WERI-Rb-1 (cell line): ENCODE data around the gene CDIP1.

Experiments
- DNase-seq: peaks from one replicate; pipeline ENCODE4 v3.0.0-alpha.2; 2020
- H3K27ac ChIP-seq: fragments of 250-450 bp; sonication (Bioruptor Pico); 2 replicates; pipeline ENCODE4 v1.5.1; 2020; ENCODE audit warnings: mild to moderate bottlenecking, moderate library complexity
- H3K27me3 ChIP-seq: fragments of 250-450 bp; sonication (Bioruptor Pico); 2 replicates; pipeline ENCODE4 v1.5.1; 2021; ENCODE audit warnings: mild to moderate bottlenecking, low read depth, moderate library complexity; ENCODE audit not compliant: insufficient read depth, severe bottlenecking
- H3K36me3 ChIP-seq: fragments of 250-450 bp; sonication (Bioruptor Pico); 2 replicates; pipeline ENCODE4 v1.5.1; 2020; ENCODE audit warnings: mild to moderate bottlenecking, moderate library complexity
- H3K4me3 ChIP-seq: 2 replicates; pipeline ENCODE4 v1.5.1; 2011; ENCODE audit warnings: low read depth, mild to moderate bottlenecking, control low read depth, low read length
- H3K9me3 ChIP-seq: fragments of 250-450 bp; sonication (Bioruptor Pico); 2 replicates; pipeline ENCODE4 v1.5.1; 2021; ENCODE audit warnings: mild to moderate bottlenecking, moderate library complexity; ENCODE audit not compliant: severe bottlenecking
- CTCF ChIP-seq: IDR thresholded peaks from 2 replicates; pipeline ENCODE4 v1.5.1; 2011; ENCODE audit warnings: low read depth, mild to moderate bottlenecking, control low read depth, inconsistent platforms, low read length

The CDIP1 gene

DNA sequence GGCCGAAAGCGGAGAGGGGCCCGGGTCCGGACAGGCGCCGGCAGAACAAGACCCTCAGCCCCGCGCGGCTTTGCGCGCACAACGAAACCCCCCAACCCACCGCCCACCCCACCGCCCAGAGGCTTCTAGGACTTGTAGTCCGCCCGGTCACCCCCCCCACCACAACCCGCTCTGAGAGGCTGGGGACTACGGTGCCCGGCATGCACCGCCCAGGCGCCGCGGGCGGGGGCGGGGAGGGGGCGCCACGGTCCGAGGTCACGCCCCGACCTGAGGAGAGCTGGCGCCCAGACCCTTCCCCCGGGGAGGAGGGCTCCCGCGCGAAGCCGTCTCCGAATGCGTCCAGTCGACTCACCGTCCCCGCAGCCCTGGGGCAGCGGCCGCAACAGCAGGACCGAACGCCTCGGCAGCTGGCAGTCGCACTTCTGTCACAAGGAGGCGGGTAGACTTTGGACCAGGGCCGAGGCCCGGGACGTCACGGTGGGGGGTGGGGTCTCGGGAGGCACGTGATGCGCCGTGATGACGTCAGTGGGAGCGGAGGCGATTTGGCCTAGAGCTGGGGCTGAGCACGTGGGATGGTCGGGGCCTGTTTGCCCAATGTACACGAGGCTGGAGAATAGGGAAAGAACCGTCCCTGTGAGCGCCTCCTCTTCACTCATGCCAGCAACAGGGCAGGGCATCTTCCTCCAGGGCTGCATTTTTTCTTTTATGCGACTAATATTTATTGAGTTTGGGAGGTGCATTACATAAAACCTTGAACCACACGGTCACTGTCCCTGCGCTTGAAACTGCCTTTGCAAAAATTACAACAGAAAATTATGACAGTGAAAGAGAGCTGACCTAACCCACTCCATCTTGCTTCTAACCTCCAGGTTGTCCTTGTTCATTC, at the start of gene CDIP1:
Gene CDIP1, minus strand, starts transcription at position 424 of the 886 bp plus-strand sequence. CDS start 24,643 bp downstream, outside the sequence.
- H3K4me3 ChIP-seq: peak within 1 kb of the TSS; percentile 92
- TF ChIP-seq CTCF: no peak
- peak; percentile 98 for DNase-seq
- H3K9me3 ChIP-seq: peaks cover 16% of the 10 kb centered on the region
- peaks cover 16% of the 10 kb centered on the region; the same call in 1 of the 2 replicates for H3K36me3 ChIP-seq
- H3K27me3 ChIP-seq: no peaks in the 10 kb centered on the region
- peak within 1 kb of the TSS; percentile 93 for H3K27ac ChIP-seq

GRCh38 chr16:4586291-4586690, 47.7 kb upstream of the CDIP1 start:
- no peaks in the 10 kb centered on the region for H3K36me3 ChIP-seq
- H3K4me3 ChIP-seq: no peak overlapping the region
- TF ChIP-seq CTCF: no peak
- H3K9me3 ChIP-seq: no peaks in the 10 kb centered on the region
- H3K27ac ChIP-seq: no peak overlapping the region
- DNase-seq: no peak
- no peaks in the 10 kb centered on the region for H3K27me3 ChIP-seq

GRCh38 chr16:4583906-4584305, 45.3 kb upstream of the CDIP1 start:
- TF ChIP-seq CTCF: no peak
- Histone ChIP-seq H3K9me3 (no peaks in the 10 kb centered on the region), H3K36me3 (no peaks in the 10 kb centered on the region), H3K27me3 (no peaks in the 10 kb centered on the region), H3K4me3 (no peak overlapping the region), H3K27ac (no peak overlapping the region)
- DNase-seq: no peak

DNA sequence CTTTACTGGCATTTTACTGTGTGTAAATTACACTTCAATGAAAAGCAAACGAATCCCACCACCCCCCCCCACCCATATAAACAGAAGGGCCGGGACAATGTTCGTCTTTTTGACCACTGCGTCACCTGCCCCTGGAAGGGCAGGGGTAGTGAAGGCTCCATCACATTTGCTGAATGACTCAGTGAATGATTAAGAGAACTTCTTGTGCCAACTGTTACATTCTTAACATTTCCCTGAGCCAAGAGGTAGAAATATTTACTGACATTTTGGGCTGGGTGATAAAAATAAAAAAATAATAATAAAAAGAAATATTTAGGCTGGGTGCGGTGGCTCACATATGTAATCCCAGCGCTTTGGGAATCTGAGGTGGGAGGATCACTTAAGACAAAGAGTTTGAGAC, 41.7 kb upstream of the CDIP1 start:
- Histone ChIP-seq H3K9me3 (no peaks in the 10 kb centered on the region), H3K4me3 (no peak overlapping the region), H3K36me3 (no peaks in the 10 kb centered on the region), H3K27ac (no peak overlapping the region), H3K27me3 (no peaks in the 10 kb centered on the region)
- TF ChIP-seq CTCF: no peak
- DNase-seq: no peak

- Histone ChIP-seq H3K27me3 (no peaks in the 10 kb centered on the region), H3K4me3 (no peak overlapping the region), H3K9me3 (no peaks in the 10 kb centered on the region), H3K27ac (no peak overlapping the region), H3K36me3 (no peaks in the 10 kb centered on the region)
- no peak for DNase-seq
- TF ChIP-seq CTCF: no peak
Measured at GRCh38 chr16:4578961-4579530, 40.5 kb upstream of the CDIP1 start.
